Sigmoid colon (tissue), 4 donors: ENCODE results near the gene CEP120.

Experiments used
- EP300 ChIP-seq, 4 donors: sonication (generic); formaldehyde crosslinking; IDR thresholded peaks; one replicate each; pipeline ENCODE4 v1.6.1; 2017; ENCODE audit warnings: antibody characterized with exemption in 4 of 4
- POLR2A ChIP-seq, 2 donors: fragments of 450-650 bp; IDR thresholded peaks; one replicate each; pipeline ENCODE4 v1.6.1; 2016; ENCODE audit warnings: antibody characterized with exemption in 2 of 2, mild to moderate bottlenecking in 2 of 2, moderate library complexity in 2 of 2
- TF ChIP-seq, protein P1 (sequence below), 4 experiments: fragments of 450-650 bp in 3 of 4; fragments of 200-600 bp in 1 of 4; IDR thresholded peaks; one replicate each; pipeline ENCODE4 v1.5.1; 2016 to 2019; ENCODE audit warnings: antibody characterized with exemption in 4 of 4, mild to moderate bottlenecking in 3 of 4, moderate library complexity in 2 of 4

DNA sequence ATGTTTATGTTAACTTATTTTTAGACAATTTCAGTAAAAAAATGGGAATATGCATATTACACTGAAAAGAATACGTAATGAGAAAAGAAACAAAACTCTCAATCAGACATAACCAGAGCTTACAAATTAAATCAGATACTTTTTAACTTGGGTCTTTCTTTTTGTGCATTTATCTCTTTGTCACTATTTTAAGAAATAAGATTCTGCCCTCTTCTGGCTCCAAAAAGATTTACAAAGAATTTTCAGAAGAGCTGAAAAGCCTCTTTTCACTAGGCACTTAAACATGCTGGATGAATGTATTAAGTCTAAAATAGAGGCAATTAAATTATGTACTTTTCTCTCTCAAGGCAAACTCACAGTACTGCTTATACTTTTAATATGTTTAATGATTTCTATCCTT is 55.5 kb downstream of the CEP120 start:
- TF ChIP-seq, protein P1, sequence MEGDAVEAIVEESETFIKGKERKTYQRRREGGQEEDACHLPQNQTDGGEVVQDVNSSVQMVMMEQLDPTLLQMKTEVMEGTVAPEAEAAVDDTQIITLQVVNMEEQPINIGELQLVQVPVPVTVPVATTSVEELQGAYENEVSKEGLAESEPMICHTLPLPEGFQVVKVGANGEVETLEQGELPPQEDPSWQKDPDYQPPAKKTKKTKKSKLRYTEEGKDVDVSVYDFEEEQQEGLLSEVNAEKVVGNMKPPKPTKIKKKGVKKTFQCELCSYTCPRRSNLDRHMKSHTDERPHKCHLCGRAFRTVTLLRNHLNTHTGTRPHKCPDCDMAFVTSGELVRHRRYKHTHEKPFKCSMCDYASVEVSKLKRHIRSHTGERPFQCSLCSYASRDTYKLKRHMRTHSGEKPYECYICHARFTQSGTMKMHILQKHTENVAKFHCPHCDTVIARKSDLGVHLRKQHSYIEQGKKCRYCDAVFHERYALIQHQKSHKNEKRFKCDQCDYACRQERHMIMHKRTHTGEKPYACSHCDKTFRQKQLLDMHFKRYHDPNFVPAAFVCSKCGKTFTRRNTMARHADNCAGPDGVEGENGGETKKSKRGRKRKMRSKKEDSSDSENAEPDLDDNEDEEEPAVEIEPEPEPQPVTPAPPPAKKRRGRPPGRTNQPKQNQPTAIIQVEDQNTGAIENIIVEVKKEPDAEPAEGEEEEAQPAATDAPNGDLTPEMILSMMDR (IDR thresholded peaks at IDR 0.05), result peak in 2 of 4 experiments; percentile 11 to 35
- TF ChIP-seq EP300 (IDR thresholded peaks at IDR 0.05), result no peak
- no peak for TF ChIP-seq POLR2A (IDR thresholded peaks at IDR 0.05)
